Measurements from ENCODE around the gene OR10G7. TPM values are rescaled to one million over a fixed set of nuclear protein-coding genes. Genes with fewer than 3 reads are reported as not detected.

Gene OR10G7
- total RNA-seq, 2 experiments from 2014 or later, result not detected

- H3K27me3 Mint-ChIP-seq, result peaks cover 26% of the 10 kb centered on the region
- DNase-seq, result no peak
Observed at GRCh38 chr11:124074554-124074953, 33.4 kb upstream of the OR10G7 start.

GRCh38 chr11:124072147-124072546 lies 31.0 kb upstream of the OR10G7 start:
- Mint-ChIP-seq H3K27ac (no peak overlapping the region), H3K27me3 (peaks cover 21% of the 10 kb centered on the region), H3K9me3 (no peaks in the 10 kb centered on the region), H3K4me1 (ENCODE audit: low read depth) (peaks cover 15% of the 10 kb centered on the region), H3K36me3 (no peaks in the 10 kb centered on the region), H3K4me3 (no peak overlapping the region)
- no peak for DNase-seq
- CTCF ChIA-PET, result interaction anchor here (0.6 to 5.2 kb wide), 20 partner anchors 8 to 344 kb away, joined by 3 to 94 read pairs (median 6); partner anchors contain the start of gene VWA5A
- intact Hi-C loops (cut with micrococcal nuclease), result loop anchor here (5.0 kb wide), 1 partner anchor 205 kb away; no protein-coding TSS in a partner anchor
- POLR2A ChIA-PET, result no interaction called here

More at GRCh38 chr11:124074554-124074953, 33.4 kb upstream of the OR10G7 start:
- Mint-ChIP-seq H3K27ac (no peak overlapping the region), H3K9me3 (no peaks in the 10 kb centered on the region), H3K4me1 (ENCODE audit: low read depth) (peaks cover 14% of the 10 kb centered on the region), H3K36me3 (no peaks in the 10 kb centered on the region), H3K4me3 (no peak overlapping the region)
- intact Hi-C loops (cut with micrococcal nuclease), result loop anchor here (5.0 kb wide), 1 partner anchor 203 kb away; no protein-coding TSS in a partner anchor
- CTCF ChIA-PET, result interaction anchor here (1.1 to 1.6 kb wide), 3 partner anchors 32 to 122 kb away, joined by 3 to 13 read pairs (median 5); no protein-coding TSS in a partner anchor
- POLR2A ChIA-PET, result no interaction called here

- POLR2A ChIA-PET, result no interaction called here
- no peaks in the 10 kb centered on the region for H3K9me3 Mint-ChIP-seq
- DNase-seq, result no peak
- intact Hi-C loops (cut with micrococcal nuclease), result loop anchor here (1.0 to 5.0 kb wide), 3 partner anchors 44 to 206 kb away; partner anchors contain the start of gene VWA5A
- no peak overlapping the region for H3K27ac Mint-ChIP-seq
- H3K4me3 Mint-ChIP-seq, result no peak overlapping the region
- H3K36me3 Mint-ChIP-seq, result no peaks in the 10 kb centered on the region
- H3K4me1 Mint-ChIP-seq (ENCODE audit: low read depth), result peaks cover 13% of the 10 kb centered on the region
- CTCF ChIA-PET, result interaction anchor here (0.6 to 5.2 kb wide), 28 partner anchors 9 to 514 kb away, joined by 3 to 94 read pairs (median 4); partner anchors contain the start of gene VWA5A
- H3K27me3 Mint-ChIP-seq, result peaks cover 20% of the 10 kb centered on the region
Observed at GRCh38 chr11:124071623-124071948, 30.5 kb upstream of the OR10G7 start.

- peak; percentile 79 for DNase-seq
- ChIA-PET POLR2A (no interaction called here), CTCF (interaction anchor here (0.6 to 5.2 kb wide), 28 partner anchors 9 to 515 kb away, joined by 3 to 94 read pairs (median 4); partner anchors contain the start of gene VWA5A)
- H3K27me3 Mint-ChIP-seq, result peaks cover 24% of the 10 kb centered on the region
- H3K9me3 Mint-ChIP-seq, result no peaks in the 10 kb centered on the region
- H3K36me3 Mint-ChIP-seq, result no peaks in the 10 kb centered on the region
- H3K4me3 Mint-ChIP-seq, result no peak overlapping the region
- H3K4me1 Mint-ChIP-seq (ENCODE audit: low read depth), result peaks cover 8% of the 10 kb centered on the region
- H3K27ac Mint-ChIP-seq, result no peak overlapping the region
- intact Hi-C loops (cut with micrococcal nuclease), result loop anchor here (1.0 to 5.0 kb wide), 3 partner anchors 44 to 206 kb away; partner anchors contain the start of gene VWA5A
Observed at GRCh38 chr11:124070915-124071622, 29.9 kb upstream of the OR10G7 start.

GRCh38 chr11:124069429-124070401 lies 28.6 kb upstream of the OR10G7 start:
- H3K27me3 Mint-ChIP-seq, result peaks cover 24% of the 10 kb centered on the region
- no peak overlapping the region for H3K27ac Mint-ChIP-seq
- ChIA-PET POLR2A (no interaction called here), CTCF (interaction anchor here (0.8 to 5.2 kb wide), 9 partner anchors 11 to 148 kb away, joined by 3 to 94 read pairs (median 4); no protein-coding TSS in a partner anchor)
- no peak overlapping the region for H3K4me3 Mint-ChIP-seq
- intact Hi-C loops (cut with micrococcal nuclease), result loop anchor here (5.0 to 10.0 kb wide), 3 partner anchors 208 to 518 kb away; partner anchors contain the start of gene ZNF202
- no peaks in the 10 kb centered on the region for H3K36me3 Mint-ChIP-seq
- H3K9me3 Mint-ChIP-seq, result no peaks in the 10 kb centered on the region
- DNase-seq, result peak; percentile 64
- H3K4me1 Mint-ChIP-seq (ENCODE audit: low read depth), result peaks cover 7% of the 10 kb centered on the region

GRCh38 chr11:124068601-124069110 lies 27.5 kb upstream of the OR10G7 start:
- intact Hi-C loops (cut with micrococcal nuclease), result loop anchor here (5.0 to 10.0 kb wide), 2 partner anchors 324 to 519 kb away; partner anchors contain the start of gene ZNF202
- Mint-ChIP-seq H3K27me3 (peaks cover 27% of the 10 kb centered on the region), H3K4me3 (no peak overlapping the region), H3K4me1 (ENCODE audit: low read depth) (peaks cover 7% of the 10 kb centered on the region), H3K27ac (no peak overlapping the region), H3K9me3 (peaks cover 4% of the 10 kb centered on the region), H3K36me3 (no peaks in the 10 kb centered on the region)
- DNase-seq, result no peak
- ChIA-PET CTCF (interaction anchor here (1.1 to 5.2 kb wide), 8 partner anchors 12 to 149 kb away, joined by 3 to 94 read pairs (median 4); no protein-coding TSS in a partner anchor), POLR2A (interaction anchor here (0.6 kb wide), 1 partner anchor 322 kb away, joined by 3 read pairs; no protein-coding TSS in a partner anchor)

- Mint-ChIP-seq H3K27ac (no peak overlapping the region), H3K36me3 (no peaks in the 10 kb centered on the region), H3K9me3 (no peaks in the 10 kb centered on the region), H3K4me3 (no peak overlapping the region), H3K4me1 (ENCODE audit: low read depth) (no peaks in the 10 kb centered on the region), H3K27me3 (peaks cover 4% of the 10 kb centered on the region)
- intact Hi-C loops (cut with micrococcal nuclease), result no loop called here
- no peak for DNase-seq
- CTCF ChIA-PET, result no interaction called here
- POLR2A ChIA-PET, result no interaction called here
Observed at GRCh38 chr11:124052966-124053365, 11.8 kb upstream of the OR10G7 start.

GRCh38 chr11:124050748-124051147 lies 9.6 kb upstream of the OR10G7 start:
- H3K4me1 Mint-ChIP-seq (ENCODE audit: low read depth), result no peaks in the 10 kb centered on the region

GRCh38 chr11:124043420-124043819 lies 2.3 kb upstream of the OR10G7 start:
- no peak overlapping the region for H3K4me3 Mint-ChIP-seq
- intact Hi-C loops (cut with micrococcal nuclease), result no loop called here
- no peaks in the 10 kb centered on the region for H3K36me3 Mint-ChIP-seq
- CTCF ChIA-PET, result no interaction called here
- no peak for DNase-seq
- no peak overlapping the region for H3K27ac Mint-ChIP-seq
- H3K27me3 Mint-ChIP-seq, result no peaks in the 10 kb centered on the region
- POLR2A ChIA-PET, result no interaction called here
- no peaks in the 10 kb centered on the region for H3K4me1 Mint-ChIP-seq (ENCODE audit: low read depth)
- no peaks in the 10 kb centered on the region for H3K9me3 Mint-ChIP-seq

More at GRCh38 chr11:124050748-124051147, 9.6 kb upstream of the OR10G7 start:
- H3K36me3 Mint-ChIP-seq, result no peaks in the 10 kb centered on the region
- no peak for DNase-seq
- ChIA-PET CTCF (interaction anchor here (1.6 kb wide), 1 partner anchor 21 kb away, joined by 7 read pairs; no protein-coding TSS in a partner anchor), POLR2A (no interaction called here)
- H3K27me3 Mint-ChIP-seq, result peaks cover 4% of the 10 kb centered on the region
- H3K4me3 Mint-ChIP-seq, result no peak overlapping the region
- intact Hi-C loops (cut with micrococcal nuclease), result no loop called here
- no peak overlapping the region for H3K27ac Mint-ChIP-seq
- no peaks in the 10 kb centered on the region for H3K9me3 Mint-ChIP-seq

- Mint-ChIP-seq H3K27ac (no peak overlapping the region), H3K4me3 (no peak overlapping the region), H3K27me3 (peaks cover 1% of the 10 kb centered on the region), H3K4me1 (ENCODE audit: low read depth) (no peaks in the 10 kb centered on the region), H3K9me3 (no peaks in the 10 kb centered on the region), H3K36me3 (no peaks in the 10 kb centered on the region)
- no peak for DNase-seq
- intact Hi-C loops (cut with micrococcal nuclease), result no loop called here
- CTCF ChIA-PET, result no interaction called here
- POLR2A ChIA-PET, result no interaction called here
Observed at GRCh38 chr11:124039557-124039956, 1.6 kb downstream of the OR10G7 start.

- H3K27ac Mint-ChIP-seq, result no peak overlapping the region
- CTCF ChIA-PET, result no interaction called here
- H3K4me3 Mint-ChIP-seq, result no peak overlapping the region
- H3K9me3 Mint-ChIP-seq, result no peaks in the 10 kb centered on the region
- H3K27me3 Mint-ChIP-seq, result peaks cover 1% of the 10 kb centered on the region
- no peaks in the 10 kb centered on the region for H3K36me3 Mint-ChIP-seq
- intact Hi-C loops (cut with micrococcal nuclease), result no loop called here
- POLR2A ChIA-PET, result no interaction called here
- no peak for DNase-seq
- no peaks in the 10 kb centered on the region for H3K4me1 Mint-ChIP-seq (ENCODE audit: low read depth)
Observed at GRCh38 chr11:124036666-124037065, 4.5 kb downstream of the OR10G7 start.

Data from activated CD4-positive, alpha-beta memory T cell treated with anti-CD3 and anti-CD28 coated beads for 36 hours (primary cell).